ENCODE data around the gene FRYL.
"Not testable (repeated sequence)": the region's sequence is repeated elsewhere in the genome, so short reads cannot be mapped to it uniquely, and the experiment has no call there.

Gene FRYL

GRCh38 chr4:48785302-48785701 is 5.2 kb upstream of the FRYL start:
- DNase-seq, result no peak

- no peak for DNase-seq
Observed at GRCh38 chr4:48781968-48782367, 1.9 kb upstream of the FRYL start.

GRCh38 chr4:48780865-48781214 is 761 bp upstream of the FRYL start:
- peak; percentile 32 for DNase-seq

DNA sequence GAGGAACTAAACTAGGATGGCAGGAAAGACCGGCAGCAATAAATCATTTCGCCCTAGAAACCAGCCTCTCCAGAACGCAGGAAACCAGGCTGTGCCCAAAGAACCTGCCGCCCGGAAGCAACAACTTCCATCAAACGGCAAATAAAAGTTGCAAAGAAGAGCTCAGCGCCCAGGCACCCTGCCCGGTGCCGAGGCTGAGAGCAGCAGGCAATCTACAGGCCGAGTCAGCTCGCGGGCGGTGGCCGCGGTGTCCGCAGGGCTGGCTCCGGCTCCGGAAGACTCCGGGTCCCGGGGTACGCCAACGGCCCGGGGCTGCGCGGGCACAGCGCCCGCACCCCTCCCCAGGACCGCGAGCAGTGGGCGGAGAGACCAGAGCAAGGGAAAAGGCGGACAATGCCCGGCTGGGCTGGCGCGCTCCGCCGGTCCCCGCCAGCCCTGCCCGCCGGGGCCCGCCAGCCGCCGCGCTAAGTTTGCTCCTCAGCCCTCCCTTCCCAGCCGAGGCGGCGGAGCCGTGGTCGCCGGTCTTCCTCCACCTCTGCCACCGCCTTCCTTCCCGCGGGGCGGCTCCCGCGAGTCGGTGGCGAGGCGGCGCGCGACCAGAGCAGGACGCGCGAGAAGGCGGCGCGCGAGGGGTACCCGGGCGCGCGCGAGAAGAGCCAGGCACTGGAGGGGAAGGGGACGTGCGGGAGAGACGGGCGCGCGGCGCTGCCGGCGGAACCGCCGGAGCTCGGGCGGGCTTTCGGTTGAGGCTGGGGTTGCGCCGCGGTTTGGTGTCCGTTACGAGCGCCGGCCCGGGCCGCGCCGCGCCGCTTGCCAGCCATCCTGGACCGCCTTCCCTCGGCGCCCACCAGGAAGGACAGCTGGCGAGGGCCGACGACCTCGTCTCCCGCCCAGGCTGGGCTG is 733 bp downstream of the FRYL start:
- DNase-seq, result peak; percentile 64

- DNase-seq, result peak; percentile 49
Observed at GRCh38 chr4:48778431-48779094, 1.5 kb downstream of the FRYL start.

DNA sequence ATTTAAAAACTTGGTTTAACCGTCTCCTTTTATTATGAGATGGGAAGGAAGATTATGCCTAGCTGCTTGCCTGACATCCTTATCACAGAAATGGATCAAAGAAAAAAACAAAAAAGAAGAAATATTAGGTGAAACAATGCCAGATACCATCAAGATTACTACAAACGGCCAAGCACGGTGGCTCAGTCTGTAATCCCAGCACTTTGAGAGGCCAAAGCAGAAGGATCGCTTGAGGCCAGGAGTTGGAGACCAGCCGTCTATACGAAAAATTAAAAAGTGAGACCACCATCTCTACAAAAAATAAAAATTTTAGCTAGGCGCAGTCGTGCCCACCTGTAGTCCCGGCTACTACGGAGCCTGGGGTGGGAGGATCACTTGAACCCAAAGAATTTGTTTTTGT is 2.3 kb downstream of the FRYL start:
- DNase-seq, result no peak

- DNase-seq, result no peak
Observed at GRCh38 chr4:48774760-48775710, 5.0 kb downstream of the FRYL start.

- no peak for DNase-seq
Observed at GRCh38 chr4:48772556-48772955, 7.5 kb downstream of the FRYL start.

DNA sequence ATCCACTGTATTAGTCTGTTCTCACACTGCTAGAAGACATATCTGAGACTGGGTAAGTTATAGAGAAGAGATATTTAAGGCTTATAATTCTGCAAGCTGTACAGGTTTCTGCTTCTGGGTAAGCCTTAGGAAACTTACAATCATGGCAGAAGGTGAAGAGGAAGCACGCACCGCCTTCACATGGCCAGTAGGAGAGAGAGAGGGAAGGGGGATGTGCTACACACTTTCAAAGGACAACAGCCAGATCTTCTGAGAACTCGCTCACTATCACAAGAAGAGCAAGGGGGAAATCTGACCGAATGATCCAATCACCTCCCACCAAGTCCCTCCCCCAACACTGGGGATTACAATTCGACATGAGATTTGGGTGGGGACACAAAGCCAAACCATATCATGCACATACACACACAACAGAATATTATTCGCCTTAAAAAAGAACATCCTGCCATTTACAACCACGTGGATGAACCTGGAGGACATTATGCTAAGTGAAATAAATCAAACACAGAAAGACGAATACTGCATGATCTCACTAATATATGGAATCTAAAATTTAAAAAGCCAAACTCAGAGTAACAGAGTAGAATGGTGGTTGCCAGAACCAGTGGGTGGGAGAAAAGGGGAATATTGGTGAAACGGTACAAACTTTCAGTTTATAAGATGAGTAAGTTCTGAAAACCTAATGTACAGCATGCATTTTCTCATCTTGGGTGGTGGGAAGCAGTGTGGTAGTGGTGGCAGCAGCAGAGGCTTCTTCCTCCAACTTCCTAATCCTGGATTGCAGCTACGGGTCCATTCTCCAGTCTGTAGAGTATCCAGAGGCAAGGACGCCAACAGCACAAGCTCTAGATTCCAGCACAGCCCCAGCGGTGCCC is 12.8 kb downstream of the FRYL start:
- no peak for DNase-seq

- no peak for DNase-seq
Observed at GRCh38 chr4:48766131-48766792, 13.8 kb downstream of the FRYL start.

DNA sequence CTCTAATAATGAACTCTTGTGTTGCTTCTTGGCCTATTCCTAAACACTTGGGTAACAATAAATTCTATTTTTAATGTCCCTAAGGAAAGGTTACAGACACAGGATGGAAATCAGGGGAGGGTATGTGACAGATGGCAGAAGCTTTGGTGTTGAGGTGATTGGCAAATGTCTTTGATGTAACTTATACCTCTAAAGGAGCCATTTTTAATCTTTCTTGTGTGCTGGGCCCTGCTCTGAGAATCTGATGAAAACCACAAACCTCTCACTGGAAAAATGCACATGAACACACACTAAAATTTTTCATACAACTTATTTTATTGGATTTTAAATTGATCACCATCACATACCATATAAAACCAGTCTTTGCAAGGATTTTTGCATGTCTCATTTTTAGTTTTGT is 17.7 kb downstream of the FRYL start:
- DNase-seq, result no peak

GRCh38 chr4:48761286-48761685 is 18.8 kb downstream of the FRYL start:
- no peak for DNase-seq

GRCh38 chr4:48758703-48759102 is 21.4 kb downstream of the FRYL start:
- not testable (repeated sequence) for DNase-seq

DNA sequence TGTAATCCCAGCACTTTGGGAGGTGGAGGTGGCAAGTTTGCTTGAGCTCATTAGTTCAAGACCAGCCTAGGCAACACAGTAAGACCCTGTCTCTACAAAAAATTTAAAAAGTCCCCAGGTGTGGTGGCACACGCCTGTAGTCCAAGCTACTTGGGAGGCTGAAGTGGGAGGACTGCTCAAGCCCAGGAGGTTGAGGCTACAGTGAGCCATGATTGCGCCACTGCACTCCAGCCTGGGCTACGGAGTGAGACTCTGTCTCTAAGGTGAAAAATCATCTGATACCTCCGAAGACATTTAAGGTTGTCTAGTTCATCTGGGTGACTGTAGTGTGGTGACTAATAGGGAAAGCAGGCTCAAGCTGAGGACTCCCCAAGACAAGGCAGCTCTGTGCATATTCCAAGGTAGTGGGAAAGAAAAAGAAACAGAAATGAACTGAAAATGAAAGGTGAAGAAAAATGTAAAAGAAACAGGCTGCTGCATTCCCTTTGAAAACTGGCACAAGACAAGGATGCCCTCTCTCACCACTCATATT is 23.3 kb downstream of the FRYL start:
- DNase-seq, result no peak

DNA sequence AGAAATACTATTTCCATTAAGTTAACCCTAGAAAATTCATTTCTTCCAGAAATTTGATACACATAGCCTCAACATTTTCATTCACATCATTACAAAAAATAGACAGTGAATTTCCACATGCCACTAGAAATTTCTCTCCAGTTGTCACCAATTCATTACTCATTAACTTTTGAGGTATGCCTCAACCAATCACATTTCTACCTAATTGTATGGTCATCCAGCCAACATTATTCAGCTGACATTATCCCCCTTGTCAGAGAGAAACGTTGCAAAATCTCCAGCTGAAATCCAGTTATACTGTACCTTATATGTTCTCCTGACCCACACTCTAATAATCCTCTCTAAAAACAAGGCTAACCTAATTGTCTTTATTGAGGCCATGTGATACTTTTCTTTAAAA is 24.8 kb downstream of the FRYL start:
- no peak for DNase-seq

- no peak for DNase-seq
Observed at GRCh38 chr4:48753159-48753558, 26.9 kb downstream of the FRYL start.

GRCh38 chr4:48752726-48753125 is 27.4 kb downstream of the FRYL start:
- DNase-seq, result peak; percentile 21

DNA sequence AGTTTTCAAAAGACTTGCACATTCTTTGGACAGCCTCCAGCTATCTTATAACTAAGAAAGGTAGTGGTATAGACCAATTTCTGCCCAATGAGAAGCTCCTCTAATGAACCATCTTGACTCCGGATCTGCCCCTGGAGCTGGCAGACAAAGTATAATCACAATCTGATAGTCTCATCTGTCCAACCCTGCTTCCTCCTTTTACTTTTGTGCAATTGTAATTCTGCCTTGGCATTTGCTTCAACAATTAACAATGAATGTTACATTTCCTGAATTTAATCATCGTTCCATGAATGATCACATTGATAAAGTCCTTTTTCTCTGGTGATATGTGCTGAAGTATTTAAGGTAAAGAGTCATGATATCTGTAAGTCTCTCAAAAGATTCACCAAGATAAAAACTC is 27.8 kb downstream of the FRYL start:
- no peak for DNase-seq

GRCh38 chr4:48748949-48749596 is 31.0 kb downstream of the FRYL start:
- no peak for DNase-seq

DNA sequence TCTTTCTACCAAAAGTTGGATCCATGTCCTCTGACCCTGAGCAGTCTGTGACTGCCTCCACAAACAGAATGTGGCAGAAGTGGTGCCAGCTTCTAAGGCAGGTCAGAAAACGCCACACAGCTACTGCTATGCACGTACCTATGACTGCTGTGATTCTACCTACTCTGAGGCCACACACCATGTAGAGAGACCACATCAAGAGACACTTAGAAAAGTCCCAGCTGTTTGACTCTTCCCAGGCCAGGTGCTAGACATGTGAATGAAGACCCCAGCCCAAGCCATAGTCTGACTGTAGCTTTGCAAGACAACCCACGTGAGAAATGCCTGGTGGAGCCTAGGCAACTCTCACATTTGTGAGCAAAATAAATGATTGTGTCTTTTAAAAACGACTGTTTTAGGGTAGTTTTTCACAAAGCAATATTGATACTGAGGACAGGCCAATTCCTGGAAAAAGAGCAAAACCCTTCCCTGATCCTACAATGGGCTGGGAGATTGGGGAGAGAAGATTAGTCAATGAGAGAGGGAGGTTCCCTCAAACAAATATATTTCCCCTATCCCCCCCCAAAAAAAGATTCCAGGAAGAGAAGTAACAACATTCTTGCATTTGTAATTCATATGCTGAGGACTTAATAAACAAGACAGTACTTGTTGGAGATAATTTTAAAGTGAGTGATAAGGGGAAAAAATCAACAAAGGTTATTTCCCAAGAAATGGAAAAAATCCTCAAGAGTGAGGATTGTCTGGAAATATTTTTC is 33.3 kb downstream of the FRYL start:
- DNase-seq, result no peak

Data from fibroblast of skin of abdomen (primary cell).